HL-60 (cell line): ENCODE results near the gene PTRHD1.

Experiments
- DNase-seq, 2 experiments: peaks; one replicate each; pipeline ENCODE4 v3.0.0-alpha.2; 2010 to 2020; ENCODE audit warnings: low read depth in 1 of 2, low spot score in 1 of 2
- H3K27ac ChIP-seq: fragments of 250-450 bp; sonication (Bioruptor Pico); replicated peaks from 2 replicates; pipeline ENCODE4 v1.5.1; 2020; ENCODE audit warnings: mild to moderate bottlenecking, moderate library complexity
- H3K27me3 ChIP-seq: fragments of 250-450 bp; sonication (Bioruptor Pico); 2 replicates; pipeline ENCODE4 v1.5.1; 2021; ENCODE audit warnings: mild to moderate bottlenecking, moderate library complexity; ENCODE audit not compliant: insufficient read depth, poor library complexity, severe bottlenecking
- H3K4me3 ChIP-seq: replicated peaks from 2 replicates; pipeline ENCODE4 v1.5.1; 2011; ENCODE audit warnings: mild to moderate bottlenecking, control low read depth, low read length; ENCODE audit not compliant: insufficient read depth
- CTCF ChIP-seq: IDR thresholded peaks from one replicate; pipeline ENCODE4 v1.5.1; 2011; ENCODE audit warnings: low read length, control low read depth, inconsistent platforms; ENCODE audit not compliant: insufficient read depth
- GABPA ChIP-seq: IDR thresholded peaks from 2 replicates; pipeline ENCODE4 v1.6.1; 2012; ENCODE audit warnings: low read depth
- POLR2AphosphoS5 ChIP-seq: IDR thresholded peaks from 2 replicates; pipeline ENCODE4 v1.6.1; 2012; ENCODE audit warnings: low read depth
- REST ChIP-seq: IDR thresholded peaks from 2 replicates; pipeline ENCODE4 v1.6.1; 2012; ENCODE audit warnings: low read depth; ENCODE audit not compliant: insufficient replicate concordance
- SPI1 ChIP-seq: IDR thresholded peaks from 2 replicates; pipeline ENCODE4 v1.6.1; 2012; ENCODE audit warnings: low read depth, mild to moderate bottlenecking, borderline replicate concordance

The PTRHD1 gene

GRCh38 chr2:24840962-24841945, 48.1 kb upstream of the PTRHD1 start:
- TF ChIP-seq POLR2AphosphoS5 (no peak), SPI1 (no peak), CTCF (no peak), GABPA (no peak), REST (no peak)
- H3K27me3 ChIP-seq: no peaks in the 10 kb centered on the region
- H3K27ac ChIP-seq: no peak overlapping the region
- no peak for DNase-seq
- no peak overlapping the region for H3K4me3 ChIP-seq

- no peak for TF ChIP-seq CTCF
- TF ChIP-seq REST: no peak
- no peak for DNase-seq
- no peaks in the 10 kb centered on the region for H3K27me3 ChIP-seq
- H3K27ac ChIP-seq: no peak overlapping the region
- no peak overlapping the region for H3K4me3 ChIP-seq
Observed at GRCh38 chr2:24840164-24840869, 47.1 kb upstream of the PTRHD1 start.

- H3K4me3 ChIP-seq: no peak overlapping the region
- no peak overlapping the region for H3K27ac ChIP-seq
- H3K27me3 ChIP-seq: no peaks in the 10 kb centered on the region
- TF ChIP-seq GABPA (no peak), REST (no peak), SPI1 (no peak), POLR2AphosphoS5 (no peak), CTCF (no peak)
- DNase-seq: no peak
Observed at GRCh38 chr2:24839729-24840128, 46.5 kb upstream of the PTRHD1 start.
